SK-N-MC (cell line): ENCODE measurements around the gene SST.

Experiments
- DNase-seq: peaks from one replicate; pipeline ENCODE4 v3.0.0-alpha.2; 2011; ENCODE audit warnings: low read depth, low spot score
- H3K27ac ChIP-seq: fragments of 200-600 bp; sonication (generic); 2 replicates; pipeline ENCODE4 v1.5.1; 2016; ENCODE audit warnings: mixed run types
- H3K36me3 ChIP-seq: fragments of 200-600 bp; sonication (generic); 2 replicates; pipeline ENCODE4 v1.6.1; 2017; ENCODE audit warnings: antibody characterized with exemption, low read length, mixed read lengths; ENCODE audit not compliant: insufficient read depth
- H3K4me3 ChIP-seq: fragments of 200-600 bp; sonication (generic); 2 replicates; pipeline ENCODE4 v1.5.1; 2016
- H3K9ac ChIP-seq: fragments of 200-600 bp; sonication (generic); 2 replicates; pipeline ENCODE4 v1.8.0; 2017; ENCODE audit warnings: mixed run types, mixed read lengths; ENCODE audit not compliant: insufficient read length
- H3K9me3 ChIP-seq: fragments of 200-600 bp; sonication (generic); 2 replicates; pipeline ENCODE4 v1.6.1; 2017; ENCODE audit warnings: low read depth, mild to moderate bottlenecking, antibody characterized with exemption, low read length, moderate library complexity, mixed read lengths
- EZH2 ChIP-seq: fragments of 200-600 bp; sonication (generic); IDR thresholded peaks from one replicate; pipeline ENCODE4 v1.6.1; 2017; ENCODE audit warnings: antibody characterized with exemption
- FOXP2 ChIP-seq: optimal IDR thresholded peaks from 2 replicates; pipeline ENCODE3; 2011; ENCODE audit warnings: mild to moderate bottlenecking, moderate library complexity; ENCODE audit not compliant: insufficient read depth; ENCODE audit errors: extremely low read length, control extremely low read depth
- POLR2AphosphoS5 ChIP-seq: IDR thresholded peaks from 2 replicates; pipeline ENCODE4 v1.6.1; 2012; ENCODE audit warnings: mild to moderate bottlenecking, low read depth, low read length, borderline replicate concordance

SST gene

GRCh38 chr3:187629711-187630110 lies 40.5 kb downstream of the SST start:
- Histone ChIP-seq H3K27ac (no peak overlapping the region), H3K36me3 (no peaks in the 10 kb centered on the region), H3K9ac (no peak overlapping the region), H3K4me3 (no peak overlapping the region), H3K9me3 (no peaks in the 10 kb centered on the region)
- TF ChIP-seq EZH2 = no peak
- TF ChIP-seq POLR2AphosphoS5 = no peak
- TF ChIP-seq FOXP2 = no peak
- DNase-seq = no peak

GRCh38 chr3:187628169-187628568 lies 42.0 kb downstream of the SST start:
- H3K9ac ChIP-seq = no peak overlapping the region

GRCh38 chr3:187626581-187626980 lies 43.6 kb downstream of the SST start:
- Histone ChIP-seq H3K9me3 (no peaks in the 10 kb centered on the region), H3K36me3 (no peaks in the 10 kb centered on the region), H3K4me3 (no peak overlapping the region), H3K9ac (no peak overlapping the region), H3K27ac (no peak overlapping the region)
- DNase-seq = no peak
- TF ChIP-seq POLR2AphosphoS5 (no peak), EZH2 (no peak), FOXP2 (no peak)

More at GRCh38 chr3:187628169-187628568, 42.0 kb downstream of the SST start:
- Histone ChIP-seq H3K4me3 (no peak overlapping the region), H3K36me3 (no peaks in the 10 kb centered on the region), H3K27ac (no peak overlapping the region), H3K9me3 (no peaks in the 10 kb centered on the region)
- TF ChIP-seq FOXP2 (no peak), EZH2 (no peak), POLR2AphosphoS5 (no peak)
- DNase-seq = no peak

- Histone ChIP-seq H3K9me3 (no peaks in the 10 kb centered on the region), H3K4me3 (no peak overlapping the region), H3K27ac (no peak overlapping the region), H3K36me3 (no peaks in the 10 kb centered on the region), H3K9ac (no peak overlapping the region)
- TF ChIP-seq EZH2 (no peak), POLR2AphosphoS5 (no peak), FOXP2 (no peak)
- no peak for DNase-seq
These were observed 45.6 kb downstream of the SST start for GRCh38 chr3:187624588-187624987.

GRCh38 chr3:187623285-187623814 lies 46.8 kb downstream of the SST start:
- H3K9ac ChIP-seq = no peak overlapping the region
- TF ChIP-seq EZH2 (no peak), FOXP2 (no peak), POLR2AphosphoS5 (no peak)
- H3K27ac ChIP-seq = no peak overlapping the region
- no peak for DNase-seq
- no peaks in the 10 kb centered on the region for H3K9me3 ChIP-seq
- no peaks in the 10 kb centered on the region for H3K36me3 ChIP-seq
- no peak overlapping the region for H3K4me3 ChIP-seq

- no peak for TF ChIP-seq EZH2
- no peak for TF ChIP-seq POLR2AphosphoS5
- TF ChIP-seq FOXP2 = no peak
- Histone ChIP-seq H3K36me3 (no peaks in the 10 kb centered on the region), H3K9me3 (no peaks in the 10 kb centered on the region), H3K9ac (no peak overlapping the region), H3K27ac (no peak overlapping the region), H3K4me3 (no peak overlapping the region)
- DNase-seq = no peak
These were observed 48.3 kb downstream of the SST start for GRCh38 chr3:187621881-187622280.

GRCh38 chr3:187619461-187619860 lies 50.7 kb downstream of the SST start:
- H3K9ac ChIP-seq = no peak overlapping the region
- TF ChIP-seq POLR2AphosphoS5 (no peak), EZH2 (no peak), FOXP2 (no peak)
- no peaks in the 10 kb centered on the region for H3K36me3 ChIP-seq
- no peak overlapping the region for H3K4me3 ChIP-seq
- H3K9me3 ChIP-seq = no peaks in the 10 kb centered on the region
- H3K27ac ChIP-seq = no peak overlapping the region
- no peak for DNase-seq
